ENCODE measurements around the gene RTBDN. TPM values are rescaled to one million over a fixed set of nuclear protein-coding genes. Genes with fewer than 3 reads are reported as not detected.
A peak's percentile ranks its signal among the peaks of the same experiment; 100 is the strongest.

The RTBDN gene
- total RNA-seq, 1 donor from 2014 or later: not detected

DNA sequence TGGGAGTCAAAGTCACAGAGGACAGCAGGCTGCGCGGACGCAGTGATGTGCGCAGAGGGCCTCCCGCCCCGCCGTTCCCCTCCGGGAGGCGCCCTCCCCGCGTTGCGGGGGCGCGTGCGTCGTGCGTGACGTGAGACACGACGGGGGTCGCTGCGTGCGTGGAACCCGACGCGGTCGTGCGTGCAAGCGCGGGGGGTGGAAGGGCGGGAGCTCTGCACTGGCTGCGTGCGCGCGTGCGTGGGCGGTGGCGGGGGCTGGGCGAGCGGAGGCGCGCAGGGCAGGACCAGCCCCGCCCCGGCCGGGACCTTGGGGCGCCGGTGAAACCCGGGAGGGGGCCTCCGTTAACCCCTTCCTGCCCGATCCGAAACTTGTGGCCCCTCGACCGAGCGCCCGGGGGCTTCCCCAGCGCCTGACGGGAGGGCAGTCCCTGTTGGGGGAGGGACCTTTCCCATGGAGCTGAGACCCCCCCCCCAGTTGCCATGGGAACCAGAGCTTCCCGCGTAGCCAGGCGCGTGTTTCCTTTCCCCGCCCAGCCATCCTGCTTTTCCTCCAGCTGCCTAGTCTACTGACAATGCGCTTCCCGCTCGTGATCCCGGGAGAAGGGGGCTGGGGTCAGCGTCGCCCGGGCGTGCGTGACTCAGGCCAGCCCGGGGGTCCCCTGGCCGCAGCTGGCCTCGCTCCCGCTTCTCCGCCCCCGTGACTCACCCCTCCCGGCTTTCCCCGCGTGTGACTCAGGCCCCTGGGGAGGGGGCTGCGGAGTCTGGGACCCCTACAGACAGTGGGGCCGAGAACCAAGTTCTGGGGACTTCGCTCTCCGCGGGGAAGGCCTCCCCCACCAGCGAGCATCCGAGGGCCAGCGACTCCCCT is 51.7 kb downstream of the RTBDN start:
- DNase-seq (ENCODE audit: low spot score): peak; percentile 93

DNA sequence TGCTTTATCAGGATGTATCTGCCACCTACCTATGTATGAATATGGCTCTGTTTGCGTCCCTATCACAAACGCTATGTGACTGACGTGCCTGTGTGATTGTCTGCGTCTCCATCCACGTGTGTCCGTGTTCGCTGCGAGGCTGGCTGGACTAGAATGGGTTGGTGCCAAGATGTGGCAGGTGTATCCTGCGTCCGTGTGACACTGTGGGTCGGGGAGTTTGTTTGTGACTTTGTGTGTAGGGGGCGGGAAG is 52.3 kb downstream of the RTBDN start:
- no peak for DNase-seq (ENCODE audit: low spot score)

DNA sequence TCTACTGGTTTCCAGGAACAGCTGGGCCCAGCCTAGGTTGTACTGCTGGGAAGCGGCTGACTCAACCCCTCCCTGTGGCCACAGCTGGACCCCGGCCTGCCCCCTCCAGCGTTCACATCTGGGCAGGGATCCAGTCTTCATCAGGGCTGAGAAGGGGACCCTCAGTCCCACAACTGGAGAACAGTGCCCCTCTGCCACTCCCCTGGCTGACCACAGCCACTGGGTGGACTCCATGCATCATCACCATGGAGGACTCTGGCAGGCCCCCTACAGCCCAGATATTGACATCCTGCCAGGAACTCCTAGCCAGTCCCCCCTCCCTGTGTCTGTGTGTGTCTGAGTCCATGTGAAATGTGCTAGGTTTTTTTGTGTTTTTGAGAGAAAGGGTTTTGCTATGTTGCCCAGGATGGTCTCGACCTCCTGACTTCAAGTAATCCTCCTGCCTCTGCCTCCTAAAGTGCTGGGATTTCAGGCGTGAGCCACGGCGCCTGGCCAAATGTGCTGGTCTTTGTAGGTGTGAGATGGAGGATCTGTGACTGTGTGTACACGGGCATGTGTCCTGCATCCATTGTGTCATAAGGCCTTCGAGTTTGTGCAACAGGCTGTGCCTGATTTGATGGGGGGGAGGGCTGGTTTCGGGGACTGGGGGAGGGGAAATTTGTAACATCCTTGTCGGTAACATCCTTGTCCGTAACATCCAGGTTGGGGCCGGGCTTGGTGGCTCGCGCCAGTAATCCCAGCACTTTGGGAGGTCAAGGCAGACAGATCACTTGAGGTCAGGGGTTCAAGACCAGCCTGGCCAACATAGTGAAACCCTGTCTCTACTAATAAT is 55.0 kb downstream of the RTBDN start:
- peak; percentile 91 for DNase-seq (ENCODE audit: low spot score)

DNA sequence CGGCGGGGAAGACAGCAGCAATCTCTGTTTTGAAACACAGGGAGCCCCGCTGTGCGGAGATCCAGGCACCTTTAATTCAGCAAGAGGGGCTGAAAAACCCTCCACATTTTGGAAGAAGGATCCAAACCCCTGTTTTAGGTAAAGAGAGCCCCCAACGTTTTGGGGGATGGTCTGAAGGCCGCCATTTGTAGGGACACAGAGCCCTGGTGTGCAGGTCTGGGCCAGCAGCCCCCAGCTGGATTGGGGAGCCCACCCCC is 55.5 kb downstream of the RTBDN start:
- no peak for DNase-seq (ENCODE audit: low spot score)

DNA sequence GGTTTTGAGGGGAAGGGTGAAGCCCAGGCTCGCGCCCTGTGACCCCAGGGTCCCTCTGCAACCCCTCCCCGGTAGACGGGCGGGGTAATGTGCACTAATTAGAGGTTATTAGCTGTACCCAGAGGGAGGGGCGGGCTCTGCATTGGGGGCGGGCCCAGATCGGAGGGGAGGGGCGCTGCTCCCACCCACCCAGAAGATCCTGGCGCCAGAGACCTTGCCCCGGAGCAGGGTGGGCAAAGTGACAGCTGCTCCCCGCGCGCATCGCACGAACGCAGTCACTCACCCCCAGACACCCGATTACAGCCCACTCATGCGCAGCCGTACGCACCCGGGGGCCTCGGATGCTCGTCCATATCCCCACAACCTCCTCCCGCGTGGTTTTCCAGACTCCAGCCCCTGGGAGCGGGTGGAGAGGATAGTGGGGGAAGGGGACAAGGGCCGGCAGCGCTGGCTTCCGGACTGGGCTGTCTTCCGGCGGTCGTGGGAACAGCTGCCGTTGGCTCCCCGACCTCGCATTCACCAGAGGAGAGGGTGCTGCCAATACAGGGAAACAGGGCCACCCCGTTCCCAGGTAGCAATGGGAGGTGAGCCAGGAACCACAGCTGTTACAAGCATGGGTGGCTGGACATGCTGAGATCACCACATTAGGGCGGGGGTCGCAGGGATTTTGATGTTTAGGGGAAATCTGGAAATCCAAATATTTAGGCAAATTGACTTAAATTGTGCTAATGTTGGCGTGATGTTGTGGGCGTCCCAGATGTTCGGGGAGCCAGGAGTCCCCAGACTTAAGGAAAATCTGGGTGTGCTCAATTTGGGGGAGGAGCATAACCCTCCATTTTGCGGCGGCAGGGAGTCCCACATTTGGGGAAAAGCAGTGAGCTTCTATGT is 56.1 kb downstream of the RTBDN start:
- peak; percentile 89 for DNase-seq (ENCODE audit: low spot score)

DNA sequence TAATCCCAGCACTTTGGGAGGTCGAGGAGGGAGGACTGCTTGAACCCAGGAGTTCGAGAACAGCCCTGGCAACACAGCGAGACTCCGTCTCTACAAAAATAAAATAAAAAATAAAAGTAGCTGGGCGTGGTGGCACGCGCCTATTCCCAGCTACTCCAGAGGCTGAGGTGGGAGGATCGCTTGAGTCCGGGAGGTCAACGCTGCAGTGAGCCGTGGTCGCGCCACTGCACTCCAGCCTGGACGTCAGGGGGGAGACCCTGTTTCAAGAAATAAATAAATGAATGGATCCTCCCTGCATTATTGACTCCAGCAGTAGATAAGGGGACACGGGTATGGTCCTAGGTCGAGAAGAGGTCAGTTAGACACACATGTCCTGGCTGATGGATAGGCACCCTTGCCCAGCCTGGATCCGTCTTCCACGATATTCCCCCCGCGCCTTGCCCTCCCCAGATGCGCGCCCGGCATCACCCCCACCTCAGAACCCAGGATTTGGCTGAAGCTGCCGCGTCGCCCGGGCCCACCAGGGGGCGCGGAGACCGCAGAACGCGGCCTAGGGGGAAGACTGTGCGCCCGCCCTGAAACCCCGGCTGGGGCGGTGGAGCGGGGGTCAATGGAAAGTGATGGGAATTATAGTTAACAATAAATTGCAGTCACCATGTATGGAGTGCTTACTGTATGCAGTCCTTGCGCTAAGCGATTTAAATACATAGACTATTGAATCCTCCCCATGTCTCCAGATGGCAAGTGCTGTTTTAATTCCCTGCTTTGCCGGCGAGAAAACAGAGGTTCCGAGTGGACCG is 57.0 kb downstream of the RTBDN start:
- peak; percentile 88 for DNase-seq (ENCODE audit: low spot score)

Other genes with a start within 250 kb of the RTBDN start
- gene ZNF490, start 223.8 kb downstream of the RTBDN start, total RNA-seq (ENCODE audit: insufficient read depth, low replicate concordance): 4.1 TPM
- 19.0 TPM for gene ZNF791, start 223.7 kb downstream of the RTBDN start, total RNA-seq (ENCODE audit: insufficient read depth, low replicate concordance)
- 22.1 TPM for gene MAN2B1, start 167.8 kb downstream of the RTBDN start, total RNA-seq (ENCODE audit: insufficient read depth, low replicate concordance)
- gene WDR83, start 167.8 kb downstream of the RTBDN start, total RNA-seq (ENCODE audit: insufficient read depth, low replicate concordance): 24.8 TPM
- gene DHPS, start 152.7 kb downstream of the RTBDN start, total RNA-seq (ENCODE audit: insufficient read depth, low replicate concordance): 36.4 TPM
- not detected for gene GNG14, start 146.6 kb downstream of the RTBDN start, total RNA-seq (ENCODE audit: insufficient read depth, low replicate concordance)
- gene FBXW9, start 137.9 kb downstream of the RTBDN start, total RNA-seq (ENCODE audit: insufficient read depth, low replicate concordance): not detected
- gene TNPO2, start 110.6 kb downstream of the RTBDN start, total RNA-seq (ENCODE audit: insufficient read depth, low replicate concordance): 18.5 TPM
- gene TRIR, start 99.9 kb downstream of the RTBDN start, total RNA-seq (ENCODE audit: insufficient read depth, low replicate concordance): 116 TPM
- gene GET3, start 97.1 kb downstream of the RTBDN start, total RNA-seq (ENCODE audit: insufficient read depth, low replicate concordance): 25.0 TPM
- gene BEST2, start 82.8 kb downstream of the RTBDN start, total RNA-seq (ENCODE audit: insufficient read depth, low replicate concordance): not detected
- gene HOOK2, start 59.0 kb downstream of the RTBDN start, total RNA-seq (ENCODE audit: insufficient read depth, low replicate concordance): 17.1 TPM
- 277 TPM for gene JUNB, start 43.1 kb downstream of the RTBDN start, total RNA-seq (ENCODE audit: insufficient read depth, low replicate concordance)
- 112 TPM for gene PRDX2, start 32.8 kb downstream of the RTBDN start, total RNA-seq (ENCODE audit: insufficient read depth, low replicate concordance)
- not detected for gene THSD8, start 32.5 kb downstream of the RTBDN start, total RNA-seq (ENCODE audit: insufficient read depth, low replicate concordance)
- 5.3 TPM for gene RNASEH2A, start 28.0 kb downstream of the RTBDN start, total RNA-seq (ENCODE audit: insufficient read depth, low replicate concordance)
- gene MAST1, start 3.9 kb upstream of the RTBDN start, total RNA-seq (ENCODE audit: insufficient read depth, low replicate concordance): 2.2 TPM
- 21.7 TPM for gene DNASE2, start 46.9 kb upstream of the RTBDN start, total RNA-seq (ENCODE audit: insufficient read depth, low replicate concordance)
- gene KLF1, start 52.6 kb upstream of the RTBDN start, total RNA-seq (ENCODE audit: insufficient read depth, low replicate concordance): 3.1 TPM
- gene GCDH, start 56.6 kb upstream of the RTBDN start, total RNA-seq (ENCODE audit: insufficient read depth, low replicate concordance): 9.1 TPM
- not detected for gene SYCE2, start 84.7 kb upstream of the RTBDN start, total RNA-seq (ENCODE audit: insufficient read depth, low replicate concordance)
- gene FARSA, start 99.1 kb upstream of the RTBDN start, total RNA-seq (ENCODE audit: insufficient read depth, low replicate concordance): 40.0 TPM
- 404 TPM for gene CALR, start 104.0 kb upstream of the RTBDN start, total RNA-seq (ENCODE audit: insufficient read depth, low replicate concordance)
- gene RAD23A, start 111.3 kb upstream of the RTBDN start, total RNA-seq (ENCODE audit: insufficient read depth, low replicate concordance): 18.8 TPM
- 18.3 TPM for gene GADD45GIP1, start 122.6 kb upstream of the RTBDN start, total RNA-seq (ENCODE audit: insufficient read depth, low replicate concordance)
- not detected for gene DAND5, start 135.0 kb upstream of the RTBDN start, total RNA-seq (ENCODE audit: insufficient read depth, low replicate concordance)
- 56.8 TPM for gene NFIX, start 160.9 kb upstream of the RTBDN start, total RNA-seq (ENCODE audit: insufficient read depth, low replicate concordance)

Measured in umbilical cord (tissue), 2 donors.